Brain pericyte (primary cell): ENCODE measurements around the gene ENPP3.

ENCODE experiments used
- DNase-seq: peaks from one replicate; pipeline ENCODE4 v3.0.0-alpha.2; 2012; ENCODE audit warnings: low read depth, low spot score

Gene ENPP3

GRCh38 chr6:131765081-131765803 is 128.1 kb downstream of the ENPP3 start:
- no peak for DNase-seq

GRCh38 chr6:131765804-131766135 is 128.7 kb downstream of the ENPP3 start:
- no peak for DNase-seq

GRCh38 chr6:131766631-131767030 is 129.5 kb downstream of the ENPP3 start:
- no peak for DNase-seq

GRCh38 chr6:131768964-131769363 is 131.9 kb downstream of the ENPP3 start:
- no peak for DNase-seq

- no peak for DNase-seq
Observed at GRCh38 chr6:131769385-131770141, 132.5 kb downstream of the ENPP3 start.

GRCh38 chr6:131770776-131771175 is 133.7 kb downstream of the ENPP3 start:
- no peak for DNase-seq

- no peak for DNase-seq
Observed at GRCh38 chr6:131773284-131773950, 136.3 kb downstream of the ENPP3 start.

- no peak for DNase-seq
Observed at GRCh38 chr6:131775886-131776285, 138.8 kb downstream of the ENPP3 start.

- no peak for DNase-seq
Observed at GRCh38 chr6:131776985-131777384, 139.9 kb downstream of the ENPP3 start.

GRCh38 chr6:131778169-131778568 is 141.1 kb downstream of the ENPP3 start:
- DNase-seq = no peak

- no peak for DNase-seq
Observed at GRCh38 chr6:131779304-131779703, 142.2 kb downstream of the ENPP3 start.

- no peak for DNase-seq
Observed at GRCh38 chr6:131780600-131780999, 143.5 kb downstream of the ENPP3 start.

GRCh38 chr6:131781687-131782086 is 144.6 kb downstream of the ENPP3 start:
- no peak for DNase-seq

- DNase-seq = no peak
Observed at GRCh38 chr6:131782764-131783163, 145.7 kb downstream of the ENPP3 start.

- no peak for DNase-seq
Observed at GRCh38 chr6:131784561-131784960, 147.5 kb downstream of the ENPP3 start.

- no peak for DNase-seq
Observed at GRCh38 chr6:131787079-131787478, 150.0 kb downstream of the ENPP3 start.

GRCh38 chr6:131787766-131788712 is 150.9 kb downstream of the ENPP3 start:
- DNase-seq = no peak

GRCh38 chr6:131789219-131789618 is 152.1 kb downstream of the ENPP3 start:
- no peak for DNase-seq

- DNase-seq = no peak
Observed at GRCh38 chr6:131791476-131791875, 154.4 kb downstream of the ENPP3 start.

- no peak for DNase-seq
Observed at GRCh38 chr6:131792091-131792496, 155.0 kb downstream of the ENPP3 start.

- no peak for DNase-seq
Observed at GRCh38 chr6:131795366-131795765, 158.3 kb downstream of the ENPP3 start.
